ENCODE results near the gene CCDC91.

- TF ChIP-seq POLR2AphosphoS5 (IDR thresholded peaks at IDR 0.05; ENCODE audit: borderline replicate concordance, low read depth, low read length) = no peak
- TF ChIP-seq EZH2 (IDR thresholded peaks at IDR 0.05) = no peak
- TF ChIP-seq FOXP2 (optimal IDR thresholded peaks at IDR 0.05; ENCODE audit: control extremely low read depth, extremely low read length, insufficient read depth) = no peak
These were observed 179.2 kb downstream of the CCDC91 start for GRCh38 chr12:28369483-28369882.
